ENCODE results near the gene TMPRSS9. TPM values are rescaled to one million over a fixed set of nuclear protein-coding genes. Genes with fewer than 3 reads are reported as not detected.

TMPRSS9 gene
- total RNA-seq, 1 experiment from 2014 or later = not detected

DNA sequence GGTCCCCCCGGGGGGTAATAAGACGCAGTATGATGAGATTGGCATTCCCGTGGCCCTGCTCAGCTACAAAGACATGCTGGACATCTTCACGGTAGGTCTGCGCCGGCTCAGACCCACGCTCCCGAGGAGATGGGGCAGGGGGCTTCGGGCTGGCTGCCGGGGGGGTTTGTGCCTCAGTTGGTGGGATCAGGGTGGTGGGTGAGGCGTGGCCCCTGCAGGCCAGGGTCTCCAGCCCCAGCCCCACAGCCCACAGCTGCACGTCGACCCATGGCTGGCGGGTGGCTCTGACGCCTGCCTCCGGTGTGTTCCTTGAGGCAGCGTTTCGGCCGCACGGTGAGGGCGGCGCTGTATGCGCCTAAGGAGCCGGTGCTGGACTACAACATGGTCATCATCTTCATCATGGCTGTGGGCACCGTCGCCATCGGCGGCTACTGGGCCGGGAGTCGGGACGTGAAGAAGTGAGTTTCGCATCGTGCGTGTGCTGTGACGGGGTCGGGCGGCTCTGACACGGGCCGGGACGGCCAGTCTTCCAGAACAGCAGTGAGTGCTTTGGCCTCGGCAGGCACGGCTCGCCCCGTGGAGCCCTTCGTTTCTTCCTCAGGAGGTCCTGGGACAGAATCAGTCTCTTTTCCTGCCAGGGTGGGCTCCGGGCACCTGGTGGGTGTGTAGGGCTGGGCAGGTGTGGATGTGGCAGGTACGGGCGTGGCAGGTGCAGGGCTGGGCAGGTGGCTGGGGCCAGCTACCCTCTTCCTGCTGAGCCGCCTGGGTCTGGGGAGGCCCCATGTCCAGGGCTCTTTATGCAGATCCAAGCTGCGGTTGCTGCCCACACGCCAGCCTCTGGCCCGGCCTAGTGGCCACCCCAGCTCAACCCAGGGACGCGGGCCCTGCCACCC lies 21.1 kb upstream of the TMPRSS9 start:
- H4K20me1 ChIP-seq (ENCODE audit: low read length) = no peaks in the 10 kb centered on the region
- H3K36me3 ChIP-seq (ENCODE audit: low read depth, low read length) = no peaks in the 10 kb centered on the region
- H3K9me2 ChIP-seq (replicated peaks; ENCODE audit: low read length) = no peaks in the 10 kb centered on the region
- H3K4me2 ChIP-seq (ENCODE audit: low read length) = no peak overlapping the region
- H3K79me2 ChIP-seq (ENCODE audit: low read length) = 0 out of 2 replicates have a peak, but pooled peaks cover 4% of the 10 kb centered on the region
- H3K4me3 ChIP-seq (ENCODE audit: low read length) = no peak overlapping the region
- no peaks in the 10 kb centered on the region for H3F3A ChIP-seq (ENCODE audit: low read length, unreplicated experiment)
- H3K27me3 ChIP-seq (ENCODE audit: low read length) = no peaks in the 10 kb centered on the region
- no peaks in the 10 kb centered on the region for H3K4me1 ChIP-seq (ENCODE audit: insufficient read depth, low read length)
- CTCF ChIA-PET = no interaction called here
- POLR2A ChIA-PET (ENCODE audit: unreplicated experiment) = no interaction called here
- TF ChIP-seq, protein P1, sequence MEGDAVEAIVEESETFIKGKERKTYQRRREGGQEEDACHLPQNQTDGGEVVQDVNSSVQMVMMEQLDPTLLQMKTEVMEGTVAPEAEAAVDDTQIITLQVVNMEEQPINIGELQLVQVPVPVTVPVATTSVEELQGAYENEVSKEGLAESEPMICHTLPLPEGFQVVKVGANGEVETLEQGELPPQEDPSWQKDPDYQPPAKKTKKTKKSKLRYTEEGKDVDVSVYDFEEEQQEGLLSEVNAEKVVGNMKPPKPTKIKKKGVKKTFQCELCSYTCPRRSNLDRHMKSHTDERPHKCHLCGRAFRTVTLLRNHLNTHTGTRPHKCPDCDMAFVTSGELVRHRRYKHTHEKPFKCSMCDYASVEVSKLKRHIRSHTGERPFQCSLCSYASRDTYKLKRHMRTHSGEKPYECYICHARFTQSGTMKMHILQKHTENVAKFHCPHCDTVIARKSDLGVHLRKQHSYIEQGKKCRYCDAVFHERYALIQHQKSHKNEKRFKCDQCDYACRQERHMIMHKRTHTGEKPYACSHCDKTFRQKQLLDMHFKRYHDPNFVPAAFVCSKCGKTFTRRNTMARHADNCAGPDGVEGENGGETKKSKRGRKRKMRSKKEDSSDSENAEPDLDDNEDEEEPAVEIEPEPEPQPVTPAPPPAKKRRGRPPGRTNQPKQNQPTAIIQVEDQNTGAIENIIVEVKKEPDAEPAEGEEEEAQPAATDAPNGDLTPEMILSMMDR (conservative IDR thresholded peaks at IDR 0.05; ENCODE audit: low read depth, low read length) = no peak
- no peak for TF ChIP-seq EZH2 (IDR thresholded peaks at IDR 0.05; ENCODE audit: low read length, unreplicated experiment)
- no peak for TF ChIP-seq EZH2phosphoT487 (IDR thresholded peaks at IDR 0.05; ENCODE audit: borderline replicate concordance, low read length)
- intact Hi-C loops (cut with micrococcal nuclease) = no loop called here
- H3K27ac ChIP-seq (ENCODE audit: low read length) = no peak overlapping the region
- H2AFZ ChIP-seq (ENCODE audit: low read length) = no peak overlapping the region
- H3K9me3 ChIP-seq (ENCODE audit: low read length) = no peaks in the 10 kb centered on the region
- no peak overlapping the region for H3K9ac ChIP-seq (ENCODE audit: low read length)
- ATAC-seq (no peak), DNase-seq (no peak)
- no TSS peak for BruUV-seq (replicated peaks)

GRCh38 chr19:2339644-2340310 lies 20.3 kb upstream of the TMPRSS9 start:
- BruUV-seq (replicated peaks) = no TSS peak
- Histone ChIP-seq H3K27ac (ENCODE audit: low read length) (no peak overlapping the region), H3K4me3 (ENCODE audit: low read length) (no peak overlapping the region), H3K4me1 (ENCODE audit: insufficient read depth, low read length) (no peaks in the 10 kb centered on the region), H3F3A (ENCODE audit: low read length, unreplicated experiment) (no peaks in the 10 kb centered on the region), H2AFZ (ENCODE audit: low read length) (no peak overlapping the region), H3K9me2 (replicated peaks; ENCODE audit: low read length) (no peaks in the 10 kb centered on the region), H3K9ac (ENCODE audit: low read length) (no peak overlapping the region), H3K79me2 (ENCODE audit: low read length) (0 out of 2 replicates have a peak, but pooled peaks cover 4% of the 10 kb centered on the region), H3K27me3 (ENCODE audit: low read length) (no peaks in the 10 kb centered on the region), H3K9me3 (ENCODE audit: low read length) (no peaks in the 10 kb centered on the region), H4K20me1 (ENCODE audit: low read length) (no peaks in the 10 kb centered on the region), H3K4me2 (ENCODE audit: low read length) (no peak overlapping the region), H3K36me3 (ENCODE audit: low read depth, low read length) (no peaks in the 10 kb centered on the region)
- POLR2A ChIA-PET (ENCODE audit: unreplicated experiment) = no interaction called here
- DNase-seq (no peak), ATAC-seq (no peak)
- CTCF ChIA-PET = no interaction called here
- intact Hi-C loops (cut with micrococcal nuclease) = no loop called here
- no peak for TF ChIP-seq EZH2 (IDR thresholded peaks at IDR 0.05; ENCODE audit: low read length, unreplicated experiment)
- TF ChIP-seq, protein P1 (conservative IDR thresholded peaks at IDR 0.05; ENCODE audit: low read depth, low read length) = no peak
- TF ChIP-seq EZH2phosphoT487 (IDR thresholded peaks at IDR 0.05; ENCODE audit: borderline replicate concordance, low read length) = no peak

Data from PC-3 (cell line).